Muscle layer of duodenum (tissue), 2 donors: ENCODE results near the gene RRAGD.
A peak's percentile ranks its signal among the peaks of the same experiment; 100 is the strongest.

Source experiments
- H3K27ac ChIP-seq: one replicate; pipeline ENCODE4 v1.7.0; 2013; ENCODE audit warnings: mild to moderate bottlenecking, low read length
- H3K27me3 ChIP-seq: one replicate; pipeline ENCODE4 v1.7.0; 2013; ENCODE audit warnings: low read depth, mild to moderate bottlenecking, control low read depth, low read length
- H3K36me3 ChIP-seq, 2 donors: one replicate each; pipeline ENCODE4 v1.7.0; 2013; ENCODE audit warnings: low read length in 2 of 2, control low read depth in 1 of 2, mild to moderate bottlenecking in 1 of 2; ENCODE audit not compliant: insufficient read depth in 2 of 2, control insufficient read depth in 1 of 2
- H3K4me1 ChIP-seq, 2 donors: one replicate each; pipeline ENCODE4 v1.7.0; 2013; ENCODE audit warnings: low read length in 2 of 2, mild to moderate bottlenecking in 2 of 2, control low read depth in 1 of 2, moderate library complexity in 1 of 2; ENCODE audit not compliant: insufficient read depth in 2 of 2, control insufficient read depth in 1 of 2
- H3K4me3 ChIP-seq, 2 donors: one replicate each; pipeline ENCODE4 v1.7.0; 2013; ENCODE audit warnings: low read length in 2 of 2, low read depth in 1 of 2, mild to moderate bottlenecking in 1 of 2
- H3K9me3 ChIP-seq, 2 donors: one replicate each; pipeline ENCODE4 v1.7.0; 2013; ENCODE audit warnings: low read length in 2 of 2, control low read depth in 1 of 2, mild to moderate bottlenecking in 1 of 2; ENCODE audit not compliant: control insufficient read depth in 1 of 2
- donor health status: healthy.

The RRAGD gene

GRCh38 chr6:89330910-89331309, 81.2 kb downstream of the RRAGD start:
- Histone ChIP-seq H3K9me3 (no peaks in the 10 kb centered on the region), H3K36me3 (peaks cover 46 to 56% of the 10 kb centered on the region in 2 donors), H3K27me3 (no peaks in the 10 kb centered on the region), H3K4me3 (no peak overlapping the region), H3K4me1 (no peaks in the 10 kb centered on the region), H3K27ac (no peak overlapping the region)

GRCh38 chr6:89328976-89329375, 83.1 kb downstream of the RRAGD start:
- H3K4me3 ChIP-seq: no peak overlapping the region
- H3K36me3 ChIP-seq: peaks cover 46 to 50% of the 10 kb centered on the region in 2 donors
- H3K27me3 ChIP-seq: no peaks in the 10 kb centered on the region

GRCh38 chr6:89324304-89324703, 87.8 kb downstream of the RRAGD start:
- H3K4me1 ChIP-seq: no peaks in the 10 kb centered on the region
- H3K36me3 ChIP-seq: peaks cover 26% of the 10 kb centered on the region in 2 donors
- H3K27me3 ChIP-seq: no peaks in the 10 kb centered on the region
- peak overlapping the region; percentile 10 for H3K27ac ChIP-seq
- H3K9me3 ChIP-seq: no peaks in the 10 kb centered on the region
- no peak overlapping the region for H3K4me3 ChIP-seq

More at GRCh38 chr6:89328976-89329375, 83.1 kb downstream of the RRAGD start:
- no peak overlapping the region for H3K27ac ChIP-seq
- no peaks in the 10 kb centered on the region for H3K4me1 ChIP-seq
- H3K9me3 ChIP-seq: no peaks in the 10 kb centered on the region

GRCh38 chr6:89323511-89323971, 88.5 kb downstream of the RRAGD start:
- peak overlapping the region; percentile 10 for H3K27ac ChIP-seq
- H3K36me3 ChIP-seq: peaks cover 18 to 20% of the 10 kb centered on the region in 2 donors
- no peaks in the 10 kb centered on the region for H3K9me3 ChIP-seq
- no peak overlapping the region for H3K4me3 ChIP-seq
- no peaks in the 10 kb centered on the region for H3K4me1 ChIP-seq
- H3K27me3 ChIP-seq: no peaks in the 10 kb centered on the region

GRCh38 chr6:89321131-89321970, 90.7 kb downstream of the RRAGD start:
- H3K27me3 ChIP-seq: no peaks in the 10 kb centered on the region
- H3K4me3 ChIP-seq: no peak overlapping the region
- peaks cover 3 to 7% of the 10 kb centered on the region in 2 donors for H3K36me3 ChIP-seq
- no peak overlapping the region for H3K27ac ChIP-seq
- no peaks in the 10 kb centered on the region for H3K9me3 ChIP-seq
- no peaks in the 10 kb centered on the region for H3K4me1 ChIP-seq

- Histone ChIP-seq H3K9me3 (no peaks in the 10 kb centered on the region), H3K27ac (no peak overlapping the region), H3K27me3 (no peaks in the 10 kb centered on the region), H3K4me1 (no peaks in the 10 kb centered on the region), H3K4me3 (no peak overlapping the region), H3K36me3 (peaks cover 6 to 7% of the 10 kb centered on the region in 2 donors)
These were observed 92.0 kb downstream of the RRAGD start for GRCh38 chr6:89320012-89320559.

GRCh38 chr6:89317067-89317466, 95.0 kb downstream of the RRAGD start:
- no peaks in the 10 kb centered on the region for H3K9me3 ChIP-seq
- H3K4me3 ChIP-seq: no peak overlapping the region
- H3K4me1 ChIP-seq: peaks cover 0 to 14% of the 10 kb centered on the region in 2 donors
- no peaks in the 10 kb centered on the region for H3K27me3 ChIP-seq
- no peak overlapping the region for H3K27ac ChIP-seq
- H3K36me3 ChIP-seq: peaks cover 7% of the 10 kb centered on the region in 2 donors

DNA sequence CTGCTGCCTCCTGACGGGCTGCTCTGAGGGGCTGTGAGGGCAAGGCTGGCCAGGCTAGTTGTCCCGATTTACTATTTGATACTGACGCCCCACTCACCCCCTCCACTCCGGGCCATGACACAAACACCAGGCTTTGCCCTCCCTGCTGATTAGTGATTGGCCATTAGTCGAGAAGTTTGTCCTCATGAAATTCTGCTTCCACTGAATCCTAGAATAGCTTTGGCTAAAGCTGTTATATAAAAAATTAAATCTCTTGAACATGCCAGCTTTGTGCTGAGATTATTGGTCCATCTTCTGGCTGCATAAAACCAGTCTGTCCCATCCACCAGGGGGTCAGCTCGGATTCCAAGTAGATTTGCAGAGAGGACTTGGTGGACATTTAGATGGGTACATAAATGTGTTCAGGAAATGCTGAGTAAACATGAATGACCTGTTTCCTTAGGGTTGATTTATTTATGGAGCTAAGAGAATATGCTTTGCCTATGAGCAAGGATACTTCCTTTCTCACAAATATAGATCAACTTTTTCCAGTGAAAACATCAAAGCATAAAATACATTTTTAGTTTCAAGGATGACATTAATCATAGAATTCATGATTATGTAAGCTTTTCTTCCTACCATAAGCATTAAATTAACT, 96.7 kb downstream of the RRAGD start, which contains the start of gene GABRR2:
Gene GABRR2, minus strand, starts transcription at position 51 of the 637 bp plus-strand sequence. CDS start 134 bp downstream, outside the sequence.
- peaks cover 0 to 22% of the 10 kb centered on the region in 2 donors for H3K4me1 ChIP-seq
- no peaks in the 10 kb centered on the region for H3K9me3 ChIP-seq
- no peaks in the 10 kb centered on the region for H3K27me3 ChIP-seq
- peaks cover 3 to 7% of the 10 kb centered on the region in 2 donors for H3K36me3 ChIP-seq
- H3K27ac ChIP-seq: no peak within 1 kb of the TSS
- H3K4me3 ChIP-seq: no peak within 1 kb of the TSS

DNA sequence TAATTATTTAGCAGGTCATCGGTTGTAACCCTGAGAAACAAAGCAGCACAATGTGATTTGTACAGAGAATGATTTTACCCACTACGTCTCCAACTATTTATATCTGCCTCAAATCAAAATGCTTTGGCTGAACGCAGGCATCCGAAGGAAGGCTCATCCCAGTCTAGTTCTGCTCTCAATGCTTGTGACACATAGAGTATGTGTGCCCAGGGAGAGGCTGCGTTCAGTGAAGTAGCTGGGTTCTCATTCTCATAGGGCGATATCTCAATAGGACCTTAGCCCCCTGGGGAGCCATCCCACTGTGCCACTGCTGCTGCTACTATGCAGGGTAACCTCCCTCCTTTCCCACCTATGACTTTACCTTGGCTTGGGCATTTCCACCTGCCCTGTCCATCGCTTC, 97.4 kb downstream of the RRAGD start:
- H3K4me3 ChIP-seq: no peak overlapping the region
- H3K9me3 ChIP-seq: no peaks in the 10 kb centered on the region
- peaks cover 0 to 22% of the 10 kb centered on the region in 2 donors for H3K4me1 ChIP-seq
- no peak overlapping the region for H3K27ac ChIP-seq
- H3K27me3 ChIP-seq: no peaks in the 10 kb centered on the region
- peaks cover 3 to 7% of the 10 kb centered on the region in 2 donors for H3K36me3 ChIP-seq
